DMS 273 treated with DMSO at 0.1 percent for 48 hours (cell line): ENCODE results near the gene KIR3DL1.
"Not testable (repeated sequence)": the region's sequence is repeated elsewhere in the genome, so short reads cannot be mapped to it uniquely, and the experiment has no call there.

Experiments used
- DNase-seq: peaks from one replicate; lab custom pipeline; 2025; lab: John Stamatoyannopoulos, UW

Gene KIR3DL1

GRCh38 chr19:54814571-54814970, 1.7 kb upstream of the KIR3DL1 start:
- not testable (repeated sequence) for DNase-seq

- DNase-seq, result no peak
These were observed 1.6 kb downstream of the KIR3DL1 start for GRCh38 chr19:54817670-54818536.

GRCh38 chr19:54824416-54824815, 8.1 kb downstream of the KIR3DL1 start:
- DNase-seq, result not testable (repeated sequence)

DNA sequence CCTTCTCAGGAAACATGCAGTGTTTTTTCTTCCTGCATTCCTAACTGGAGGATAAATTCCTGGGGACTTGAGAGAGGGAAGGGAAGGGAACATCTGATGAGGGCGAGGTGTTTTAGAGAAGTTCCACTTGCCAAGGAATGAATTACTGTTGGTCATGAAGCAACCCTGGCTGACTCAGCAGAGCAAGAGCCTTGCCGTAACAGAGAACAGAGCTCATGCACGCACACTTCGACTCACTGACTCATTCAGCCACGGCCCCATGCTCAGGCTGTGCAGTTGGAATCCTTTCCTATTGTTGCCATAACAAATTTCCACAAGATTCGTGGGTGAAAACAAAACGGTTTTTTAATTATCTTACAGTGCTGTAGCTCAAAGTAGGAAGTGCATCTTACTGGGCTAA, 9.1 kb downstream of the KIR3DL1 start:
- DNase-seq, result not testable (repeated sequence)

- DNase-seq, result not testable (repeated sequence)
These were observed 11.8 kb downstream of the KIR3DL1 start for GRCh38 chr19:54828064-54828463.

DNA sequence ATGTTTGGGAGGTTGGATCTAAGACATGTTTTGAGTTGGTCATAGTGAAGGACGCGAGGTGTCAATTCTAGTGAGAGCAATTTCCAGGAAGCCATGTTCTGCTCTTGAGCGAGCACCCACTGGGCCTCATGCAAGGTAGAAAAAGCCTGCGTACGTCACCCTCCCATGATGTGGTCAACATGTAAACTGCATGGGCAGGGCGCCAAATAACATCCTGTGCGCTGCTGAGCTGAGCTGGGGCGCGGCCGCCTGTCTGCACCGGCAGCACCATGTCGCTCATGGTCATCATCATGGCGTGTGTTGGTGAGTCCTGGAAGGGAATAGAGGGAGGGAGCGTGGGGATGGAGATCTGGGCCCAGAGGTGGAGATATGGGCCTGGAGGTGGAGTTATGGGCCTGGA, 16.2 kb downstream of the KIR3DL1 start, which contains the start of gene KIR2DS4:
Gene KIR2DS4 (plus strand): TSS at position 181 of the 400 bp plus-strand sequence.
- DNase-seq, result not testable (repeated sequence)

DNA sequence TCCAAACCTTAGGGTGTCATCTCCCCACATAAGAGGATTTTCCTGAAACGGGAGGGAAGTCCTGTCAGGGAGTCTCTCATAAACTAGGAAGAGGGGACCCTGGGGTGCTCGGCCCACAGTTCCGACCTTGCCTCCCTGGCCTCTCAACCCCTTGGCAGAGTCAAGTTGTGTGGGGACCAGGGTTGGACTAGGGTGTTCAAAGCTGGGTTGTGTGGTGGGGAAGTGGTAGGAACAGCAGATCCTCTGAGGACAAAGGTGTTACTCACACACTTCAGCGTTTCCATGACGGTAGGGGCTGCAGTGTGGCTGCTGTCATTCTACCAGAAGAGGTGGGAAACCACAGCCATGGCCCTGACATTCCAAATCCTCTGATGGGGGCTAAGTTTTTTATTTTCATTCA, 18.9 kb downstream of the KIR3DL1 start:
- DNase-seq, result not testable (repeated sequence)

DNA sequence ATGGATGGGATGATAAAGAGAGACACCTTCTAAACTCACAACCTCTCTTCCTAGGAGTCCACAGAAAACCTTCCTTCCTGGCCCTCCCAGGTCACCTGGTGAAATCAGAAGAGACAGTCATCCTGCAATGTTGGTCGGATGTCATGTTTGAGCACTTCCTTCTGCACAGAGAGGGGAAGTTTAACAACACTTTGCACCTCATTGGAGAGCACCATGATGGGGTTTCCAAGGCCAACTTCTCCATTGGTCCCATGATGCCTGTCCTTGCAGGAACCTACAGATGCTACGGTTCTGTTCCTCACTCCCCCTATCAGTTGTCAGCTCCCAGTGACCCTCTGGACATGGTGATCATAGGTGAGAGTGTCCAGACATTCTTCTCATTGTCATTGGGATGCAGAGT, 21.3 kb downstream of the KIR3DL1 start:
- not testable (repeated sequence) for DNase-seq

DNA sequence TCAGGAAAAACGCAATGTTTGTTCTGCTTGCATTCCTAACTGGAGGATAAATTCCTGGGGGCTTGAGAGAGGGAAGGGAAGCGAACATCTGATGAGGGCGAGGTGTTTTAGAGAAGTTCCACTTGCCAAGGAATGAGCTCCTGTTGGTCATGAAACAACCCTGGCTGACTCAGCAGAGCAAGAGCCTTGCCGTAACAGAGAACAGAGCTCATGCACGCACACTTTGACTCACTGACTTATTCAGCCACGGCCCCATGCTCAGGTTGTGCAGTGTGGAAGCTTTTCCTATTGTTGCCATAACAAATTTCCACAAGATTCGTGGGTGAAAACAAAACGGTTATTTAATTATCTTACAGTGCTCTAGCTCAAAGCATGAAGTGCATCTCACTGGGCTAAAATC, 26.9 kb downstream of the KIR3DL1 start:
- not testable (repeated sequence) for DNase-seq

GRCh38 chr19:54850061-54850640, 33.9 kb downstream of the KIR3DL1 start, which contains the start of gene KIR3DL2:
Gene KIR3DL2, plus strand, starts transcription at chr19:54850443. Its CDS starts 33 bp downstream, at chr19:54850476.
- DNase-seq, result not testable (repeated sequence)

- DNase-seq, result no peak
These were observed 34.7 kb downstream of the KIR3DL1 start for GRCh38 chr19:54850930-54851329.

GRCh38 chr19:54851353-54851752, 35.1 kb downstream of the KIR3DL1 start:
- DNase-seq, result no peak

DNA sequence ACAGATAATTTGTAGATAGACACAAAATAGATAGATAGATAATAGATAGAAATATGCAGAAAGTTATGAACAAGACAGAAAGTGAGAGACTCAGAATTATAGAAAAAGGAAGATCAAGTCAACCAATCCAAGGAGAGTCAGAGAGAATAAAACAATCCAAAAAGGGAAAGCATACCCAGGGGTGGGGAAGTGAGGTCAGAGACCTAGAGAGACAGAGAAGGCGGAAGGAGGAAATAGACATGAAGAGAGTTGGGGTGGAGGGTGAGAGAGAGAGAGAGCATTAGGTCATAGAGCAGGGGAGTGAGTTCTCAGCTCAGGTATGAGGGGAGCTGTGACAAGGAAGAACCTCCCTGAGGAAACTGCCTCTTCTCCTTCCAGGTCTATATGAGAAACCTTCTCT, 39.0 kb downstream of the KIR3DL1 start:
- not testable (repeated sequence) for DNase-seq

DNA sequence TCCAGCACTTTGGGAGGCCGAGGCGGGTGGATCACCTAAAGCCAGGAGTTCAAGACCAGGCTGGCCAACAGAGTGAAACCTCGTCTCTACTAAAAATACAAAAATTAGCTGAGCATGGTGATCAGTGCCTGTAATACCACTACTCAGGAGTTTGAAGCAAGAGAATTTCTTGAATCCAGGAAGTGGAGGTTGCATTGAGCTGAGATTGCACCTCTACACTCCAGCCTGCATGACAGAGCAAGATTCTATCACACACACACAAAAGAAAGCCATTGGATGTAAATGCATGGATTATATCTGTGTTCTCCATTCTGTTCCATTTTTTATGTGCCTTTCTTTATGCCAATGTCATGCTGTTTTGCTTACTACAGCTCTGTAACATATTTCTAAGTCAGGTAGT, 42.2 kb downstream of the KIR3DL1 start:
- not testable (repeated sequence) for DNase-seq

GRCh38 chr19:54859421-54859820, 43.2 kb downstream of the KIR3DL1 start:
- DNase-seq, result not testable (repeated sequence)

DNA sequence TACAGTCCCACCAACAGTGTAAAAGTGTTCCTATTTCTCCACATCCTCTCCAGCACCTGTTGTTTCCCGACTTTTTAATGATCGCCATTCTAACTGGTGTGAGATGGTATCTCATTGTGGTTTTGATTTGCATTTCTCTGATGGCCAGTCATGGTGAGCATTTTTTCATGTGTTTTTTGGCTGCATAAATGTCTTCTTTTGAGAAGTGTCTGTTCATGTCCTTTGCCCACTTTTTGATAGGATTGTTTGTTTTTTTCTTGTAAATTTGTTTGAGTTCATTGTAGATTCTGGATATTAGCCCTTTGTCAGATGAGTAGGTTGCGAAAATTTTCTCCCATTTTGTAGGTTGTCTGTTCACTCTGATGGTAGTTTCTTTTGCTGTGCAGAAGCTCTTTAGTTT, 47.2 kb downstream of the KIR3DL1 start:
- DNase-seq, result not testable (repeated sequence)

DNA sequence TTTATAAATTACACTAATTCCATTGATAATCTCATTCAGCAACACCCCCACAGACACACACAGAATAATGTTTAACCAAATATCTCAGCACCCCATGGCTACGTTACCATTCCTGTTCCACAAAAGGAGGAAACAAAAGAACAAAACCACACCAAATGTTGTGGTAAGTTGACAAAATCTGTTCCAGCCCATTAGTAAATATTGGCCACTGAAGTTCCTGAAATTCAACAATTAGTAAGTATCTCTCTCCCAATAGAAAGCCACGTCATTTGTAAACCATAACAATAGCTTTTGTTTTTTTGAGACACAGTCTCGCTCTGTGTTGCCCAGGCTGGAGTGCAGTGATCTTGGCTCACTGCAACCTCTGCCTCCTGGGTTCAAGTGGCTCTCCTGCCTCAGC, 55.4 kb downstream of the KIR3DL1 start:
- DNase-seq, result no peak

GRCh38 chr19:54873990-54874389, 57.7 kb downstream of the KIR3DL1 start, which contains the start of gene FCAR:
Gene FCAR, plus strand, starts transcription at chr19:54874235. Its CDS starts 55 bp downstream, at chr19:54874290.
- DNase-seq, result no peak

DNA sequence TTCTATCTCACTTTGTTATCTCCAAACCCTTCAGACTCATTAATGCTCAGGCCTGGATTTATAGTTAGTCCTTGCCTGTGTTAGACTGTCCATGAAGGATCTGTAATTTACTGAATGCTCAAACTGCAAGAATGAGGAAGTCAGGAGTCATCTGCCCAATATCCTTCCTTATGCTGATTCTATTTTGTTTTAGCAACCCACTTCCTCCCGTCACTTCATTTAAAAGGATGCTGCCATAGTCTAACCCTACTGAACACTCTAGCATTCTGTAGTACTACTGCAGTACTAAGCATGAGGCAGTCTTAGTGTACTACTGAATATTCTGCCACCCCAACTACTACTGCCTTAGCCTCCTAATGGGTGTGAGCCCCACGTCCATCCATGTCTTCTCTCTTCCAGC, 59.2 kb downstream of the KIR3DL1 start:
- DNase-seq, result no peak

GRCh38 chr19:54877471-54877870, 61.2 kb downstream of the KIR3DL1 start:
- DNase-seq, result no peak
